Hepatocyte (in vitro differentiated cells): ENCODE data around the gene LZIC.

Experiments
- CTCF ChIP-seq: fragments of 200-600 bp; sonication (generic); IDR thresholded peaks from 2 replicates; pipeline ENCODE4 v1.5.1; 2016; ENCODE audit warnings: antibody characterized with exemption, mild to moderate bottlenecking; ENCODE audit not compliant: poor library complexity
- EZH2phosphoT487 ChIP-seq: fragments of 200-600 bp; sonication (generic); IDR thresholded peaks from one replicate; pipeline ENCODE4 v1.6.1; 2018; ENCODE audit warnings: antibody characterized with exemption, mild to moderate bottlenecking, low read depth, moderate library complexity; ENCODE audit not compliant: unreplicated experiment, severe bottlenecking

GRCh38 chr1:9912264-9912936 lies 30.8 kb downstream of the LZIC start:
- no peak for TF ChIP-seq CTCF
- no peak for TF ChIP-seq EZH2phosphoT487
